PFSK-1 (cell line): ENCODE measurements around the gene SPATA16.

ENCODE experiments used
- POLR2AphosphoS5 ChIP-seq: IDR thresholded peaks from 2 replicates; pipeline ENCODE4 v1.6.1; 2012; ENCODE audit warnings: low read depth, mild to moderate bottlenecking, control low read depth, low read length, moderate library complexity
- REST ChIP-seq, 2 experiments: IDR thresholded peaks; 2 replicates each; pipeline versions ENCODE4 v1.6.1 to v1.8.0; 2011 to 2012; ENCODE audit warnings: low read depth in 2 of 2, low read length in 2 of 2, control low read depth in 1 of 2, inconsistent platforms in 1 of 2, mild to moderate bottlenecking in 1 of 2, moderate library complexity in 1 of 2; ENCODE audit not compliant: insufficient read depth in 1 of 2
- SIN3A ChIP-seq: IDR thresholded peaks from 2 replicates; pipeline ENCODE4 v1.6.1; 2012; ENCODE audit warnings: mild to moderate bottlenecking, low read length, moderate library complexity, borderline replicate concordance; ENCODE audit not compliant: insufficient read depth
- TAF1 ChIP-seq: IDR thresholded peaks from 2 replicates; pipeline ENCODE4 v1.6.1; 2012; ENCODE audit warnings: low read length, control low read depth, borderline replicate concordance; ENCODE audit not compliant: insufficient read depth

GRCh38 chr3:173007079-173007723 is 133.8 kb downstream of the SPATA16 start:
- TF ChIP-seq POLR2AphosphoS5 (no peak), REST (IDR thresholded peaks at IDR 0.05; ENCODE audit: insufficient read depth in 1 of 2, low read depth in 2 of 2, low read length in 2 of 2) (no peak), TAF1 (no peak), SIN3A (no peak)
